Small intestine (tissue), 7 donors: ENCODE results near the gene XPR1. TPM values are rescaled to one million over a fixed set of nuclear protein-coding genes. Genes with fewer than 3 reads are reported as not detected.

Source experiments
- DNase-seq, 2 donors: peaks; one replicate each; pipeline versions ENCODE4 v3.0.0 to v3.0.0-alpha.2; 2013
- FAIRE-seq: peaks from 2 replicates; lab custom pipeline; 2012; peaks lifted over from hg19 to GRCh38; lab: Jason Lieb, UNC
- H3K27ac ChIP-seq, 3 donors: one replicate each; pipeline ENCODE4 v1.5.1; 2013; ENCODE audit warnings: low read length in 2 of 3, mild to moderate bottlenecking in 2 of 3, control low read depth in 1 of 3, inconsistent platforms in 1 of 3, low read depth in 1 of 3, moderate library complexity in 1 of 3
- H3K27me3 ChIP-seq, 3 donors: one replicate each; pipeline ENCODE4 v1.6.1; 2013; ENCODE audit warnings: low read length in 3 of 3, inconsistent platforms in 1 of 3; ENCODE audit not compliant: control insufficient read depth in 3 of 3, insufficient read depth in 3 of 3
- H3K36me3 ChIP-seq, 3 donors: one replicate each; pipeline ENCODE4 v1.6.1; 2013; ENCODE audit warnings: low read length in 3 of 3, inconsistent platforms in 1 of 3, low read depth in 1 of 3, mild to moderate bottlenecking in 1 of 3, moderate library complexity in 1 of 3; ENCODE audit not compliant: control insufficient read depth in 3 of 3, insufficient read depth in 2 of 3
- H3K4me1 ChIP-seq, 3 donors: one replicate each; pipeline ENCODE4 v1.6.1; 2013; ENCODE audit warnings: low read length in 2 of 3, inconsistent platforms in 1 of 3, low read depth in 1 of 3, mild to moderate bottlenecking in 1 of 3, moderate library complexity in 1 of 3; ENCODE audit not compliant: control insufficient read depth in 3 of 3, insufficient read depth in 2 of 3
- H3K4me3 ChIP-seq, 3 donors: one replicate each; pipeline ENCODE4 v1.5.1; 2013; ENCODE audit warnings: low read length in 3 of 3, control low read depth in 1 of 3, inconsistent platforms in 1 of 3, low read depth in 1 of 3, mild to moderate bottlenecking in 1 of 3, moderate library complexity in 1 of 3
- H3K9me3 ChIP-seq, 2 donors: one replicate each; pipeline ENCODE4 v1.6.1; 2013; ENCODE audit warnings: low read depth in 1 of 2, low read length in 1 of 2; ENCODE audit not compliant: control insufficient read depth in 2 of 2, insufficient read depth in 1 of 2
- WGBS, 3 donors: extraction: QIAGEN DNeasy Blood & Tissue Kit; methylation state at CpG; one replicate each; pipeline ENCODE4 v1.1.7; 2013; 5-methylcytosine and 5-hydroxymethylcytosine counted together
- polyA plus RNA-seq, 4 donors: library from polyadenylated mRNA; stranded (reverse) in 3 of 4; unstranded in 1 of 4; fragments of 200-250 nt in 3 of 4; fragments of 120-200 nt in 1 of 4; gene quantifications; one replicate each; pipeline versions ENCODE4 v1.2.1 to v1.2.3, GENCODE V29; 2013
- donor health status: healthy with polysubstance abuse.
- donor health status: control.
- donor health status: control.
- donor health status: Bipolar disorder and iron deficiency.
- donor health status: healthy.

Gene XPR1
- polyA plus RNA-seq, 4 donors: 5.1 to 27.3 (median 8.5) TPM

DNA sequence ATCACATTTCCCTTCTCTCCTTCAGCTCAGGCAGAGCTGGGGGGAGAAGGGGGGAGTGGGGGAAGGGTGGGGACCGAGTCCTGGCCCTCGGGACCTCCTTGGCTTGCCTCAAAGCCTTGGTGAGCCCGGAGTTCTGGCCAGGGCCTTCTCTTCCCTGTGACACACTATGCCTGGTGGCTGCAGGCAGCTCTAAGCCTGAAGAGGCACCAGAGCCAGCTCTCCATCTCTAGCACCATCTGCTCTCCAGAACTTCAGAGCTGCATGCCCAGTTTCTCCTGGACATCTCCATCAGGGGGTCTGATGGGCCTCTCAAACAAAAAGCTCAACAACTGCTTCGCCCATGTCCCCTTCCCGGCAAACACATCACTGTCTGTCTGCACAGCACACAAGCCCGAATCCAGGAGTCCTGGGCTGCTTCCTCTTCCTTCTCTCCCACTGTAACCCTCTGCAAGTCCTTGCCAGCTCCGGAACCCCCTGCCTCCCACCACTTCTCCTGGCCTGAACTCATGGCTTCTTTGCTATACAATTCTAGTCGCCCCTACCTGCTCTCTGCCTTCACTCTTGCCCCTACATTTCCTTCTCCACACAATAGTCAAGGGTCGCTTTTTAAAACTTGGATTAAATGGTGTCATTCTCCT is 307.4 kb downstream of the XPR1 start:
- no peak overlapping the region for H3K27ac ChIP-seq
- peaks cover 0 to 16% (median 0%) of the 10 kb centered on the region in 3 donors for H3K36me3 ChIP-seq
- 74 to 84% (median 81%) methylated on average over 9 of the region's 9 CpGs for WGBS, 3 donors
- peaks cover 0 to 6% (median 3%) of the 10 kb centered on the region in 3 donors for H3K4me1 ChIP-seq
- no peaks in the 10 kb centered on the region for H3K9me3 ChIP-seq
- H3K4me3 ChIP-seq: no peak overlapping the region
- FAIRE-seq: no peak
- peaks cover 0 to 4% (median 0%) of the 10 kb centered on the region in 3 donors for H3K27me3 ChIP-seq
- DNase-seq: no peak

GRCh38 chr1:180939711-180940103 is 307.9 kb downstream of the XPR1 start:
- no peak for DNase-seq
- H3K4me1 ChIP-seq: peaks cover 0 to 6% (median 3%) of the 10 kb centered on the region in 3 donors
- H3K36me3 ChIP-seq: peaks cover 0 to 20% (median 0%) of the 10 kb centered on the region in 3 donors
- FAIRE-seq: no peak
- peaks cover 0 to 3% (median 0%) of the 10 kb centered on the region in 3 donors for H3K27me3 ChIP-seq
- H3K9me3 ChIP-seq: no peaks in the 10 kb centered on the region
- 77 to 86% (median 85%) methylated on average over 3 of the region's 3 CpGs for WGBS, 3 donors
- no peak overlapping the region for H3K27ac ChIP-seq
- H3K4me3 ChIP-seq: no peak overlapping the region

Other genes starting within 250 kb of the XPR1 start
- gene ACBD6, start 129.4 kb upstream of the XPR1 start, polyA plus RNA-seq: 10 to 100 TPM; 12.7 to 49.5 (median 20.7) TPM
- not detected for gene OVAAL, start 73.1 kb upstream of the XPR1 start, polyA plus RNA-seq